EH (cell line): ENCODE measurements around the gene H1-8.
A peak's percentile ranks its signal among the peaks of the same experiment; 100 is the strongest.
"Not testable (repeated sequence)": the region's sequence is repeated elsewhere in the genome, so short reads cannot be mapped to it uniquely, and the experiment has no call there.

Experiments
- DNase-seq: peaks from one replicate; pipeline ENCODE4 v3.0.0-alpha.2; 2015; ENCODE audit warnings: low read depth

H1-8 gene

DNA sequence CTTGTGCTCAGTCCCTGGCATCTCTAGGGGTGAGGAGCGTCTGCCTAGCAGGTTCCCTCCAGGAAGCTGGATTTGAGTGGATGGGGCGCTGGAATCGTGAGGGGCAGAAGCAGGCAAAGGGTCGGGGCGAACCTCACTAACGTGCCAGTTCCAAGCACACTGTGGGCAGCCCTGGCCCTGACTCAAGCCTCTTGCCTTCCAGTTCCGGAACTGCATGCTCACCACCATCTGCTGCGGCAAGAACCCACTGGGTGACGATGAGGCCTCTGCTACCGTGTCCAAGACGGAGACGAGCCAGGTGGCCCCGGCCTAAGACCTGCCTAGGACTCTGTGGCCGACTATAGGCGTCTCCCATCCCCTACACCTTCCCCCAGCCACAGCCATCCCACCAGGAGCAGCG is 9.6 kb upstream of the H1-8 start:
- DNase-seq, result no peak

DNA sequence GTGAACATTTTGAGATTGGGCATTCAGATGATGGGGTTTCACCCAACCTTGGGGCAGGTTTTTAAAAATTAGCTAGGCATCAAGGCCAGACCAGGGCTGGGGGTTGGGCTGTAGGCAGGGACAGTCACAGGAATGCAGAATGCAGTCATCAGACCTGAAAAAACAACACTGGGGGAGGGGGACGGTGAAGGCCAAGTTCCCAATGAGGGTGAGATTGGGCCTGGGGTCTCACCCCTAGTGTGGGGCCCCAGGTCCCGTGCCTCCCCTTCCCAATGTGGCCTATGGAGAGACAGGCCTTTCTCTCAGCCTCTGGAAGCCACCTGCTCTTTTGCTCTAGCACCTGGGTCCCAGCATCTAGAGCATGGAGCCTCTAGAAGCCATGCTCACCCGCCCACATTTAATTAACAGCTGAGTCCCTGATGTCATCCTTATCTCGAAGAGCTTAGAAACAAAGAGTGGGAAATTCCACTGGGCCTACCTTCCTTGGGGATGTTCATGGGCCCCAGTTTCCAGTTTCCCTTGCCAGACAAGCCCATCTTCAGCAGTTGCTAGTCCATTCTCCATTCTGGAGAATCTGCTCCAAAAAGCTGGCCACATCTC is 8.4 kb upstream of the H1-8 start:
- no peak for DNase-seq

GRCh38 chr3:129535075-129535474 is 7.9 kb upstream of the H1-8 start:
- no peak for DNase-seq

- no peak for DNase-seq
These were observed 6.7 kb upstream of the H1-8 start for GRCh38 chr3:129536374-129536667.

- no peak for DNase-seq
These were observed 6.2 kb upstream of the H1-8 start for GRCh38 chr3:129536804-129537203.

- DNase-seq, result no peak
These were observed 3.8 kb upstream of the H1-8 start for GRCh38 chr3:129539206-129539605.

DNA sequence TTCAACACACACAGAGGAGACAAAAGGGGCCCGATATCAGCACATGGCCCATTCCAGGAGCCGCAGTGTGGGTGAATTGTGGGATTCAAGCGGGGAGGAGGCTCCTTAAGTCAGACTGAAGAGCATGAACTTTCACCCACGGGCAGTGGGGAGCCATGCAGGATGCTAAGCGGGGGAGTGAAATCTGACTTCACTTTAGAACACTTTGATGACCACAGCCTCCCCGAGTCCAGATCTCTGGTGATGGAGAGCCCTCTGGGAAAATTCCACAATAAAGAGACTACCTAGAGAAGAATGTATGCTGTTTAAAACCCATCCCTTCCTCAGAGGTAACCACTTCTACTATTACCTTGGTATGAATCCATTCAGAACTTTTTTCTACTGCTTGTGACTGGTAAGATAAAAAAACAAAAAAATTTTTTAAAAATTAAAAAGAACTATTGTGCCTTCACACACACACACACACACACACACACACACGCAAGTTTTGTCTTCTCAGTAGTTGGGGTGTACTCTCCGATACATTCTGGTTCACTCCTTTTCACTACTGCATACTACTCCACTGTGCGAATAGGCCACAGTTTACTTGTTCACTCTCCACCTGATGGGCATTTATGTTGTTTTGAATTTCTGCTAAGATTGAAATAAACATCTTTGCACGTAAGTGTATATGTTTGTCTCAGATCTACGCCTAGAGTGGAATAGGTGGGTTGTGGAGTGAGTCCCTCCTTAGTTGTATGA is 2.0 kb upstream of the H1-8 start:
- DNase-seq, result no peak

DNA sequence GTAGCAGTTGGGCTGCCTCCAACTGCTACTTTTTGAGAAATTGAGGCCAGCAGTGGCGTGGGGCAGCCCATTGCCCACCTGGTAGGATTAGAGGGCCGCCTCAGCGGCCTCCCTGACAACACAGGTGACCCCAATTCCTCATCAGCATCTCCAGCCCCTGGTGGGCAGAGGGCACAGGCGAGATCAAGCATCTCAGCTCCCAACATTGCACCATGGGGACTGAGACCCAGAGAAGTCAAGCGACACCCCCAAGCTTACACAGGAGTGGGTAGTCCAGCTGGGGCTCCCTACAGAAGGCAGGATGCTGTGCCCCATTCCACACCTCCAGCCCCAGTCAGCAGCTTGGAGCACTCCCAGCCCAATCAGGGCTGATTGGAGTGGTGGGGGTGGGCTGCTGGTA is 228 bp upstream of the H1-8 start:
- no peak for DNase-seq

DNA sequence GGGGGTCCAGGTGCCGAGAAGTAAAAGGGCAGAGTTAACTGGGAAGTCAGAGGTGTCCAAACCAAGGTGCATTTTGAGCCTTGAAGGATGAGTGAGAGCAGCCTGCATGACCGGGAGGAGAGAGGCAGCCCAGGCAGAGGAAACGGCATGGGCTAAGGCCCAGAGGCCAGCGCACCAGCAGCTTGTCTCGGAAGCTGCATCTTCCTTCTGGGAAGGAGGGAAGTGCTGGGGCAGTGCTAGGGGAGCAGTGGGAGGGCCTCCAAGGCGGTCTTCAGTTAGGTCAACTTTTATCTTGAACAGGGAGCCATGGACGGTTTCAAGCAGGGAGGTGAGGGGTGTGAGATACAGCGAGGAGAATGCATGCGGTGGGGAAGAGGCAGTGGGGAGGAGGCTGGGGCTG is 1.0 kb downstream of the H1-8 start:
- DNase-seq, result no peak

DNA sequence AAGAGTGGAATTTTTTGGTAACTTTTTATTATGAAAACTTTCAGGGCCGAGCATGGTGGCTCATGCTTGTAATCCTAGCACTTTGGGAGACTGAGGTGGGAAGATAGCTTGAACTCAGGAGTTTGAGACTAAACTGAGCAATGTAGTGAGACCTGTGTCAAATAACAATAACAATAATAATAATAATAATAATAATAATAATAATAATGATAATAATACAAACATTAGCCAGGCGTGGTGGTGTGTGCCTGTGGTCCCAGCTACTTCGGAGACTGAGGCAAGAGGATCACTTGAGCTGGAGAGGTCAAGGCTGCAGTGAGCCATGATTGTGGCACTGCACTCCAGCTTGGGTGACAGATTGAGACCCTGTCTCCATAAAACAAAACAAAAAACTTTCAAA is 3.0 kb downstream of the H1-8 start:
- not testable (repeated sequence) for DNase-seq

DNA sequence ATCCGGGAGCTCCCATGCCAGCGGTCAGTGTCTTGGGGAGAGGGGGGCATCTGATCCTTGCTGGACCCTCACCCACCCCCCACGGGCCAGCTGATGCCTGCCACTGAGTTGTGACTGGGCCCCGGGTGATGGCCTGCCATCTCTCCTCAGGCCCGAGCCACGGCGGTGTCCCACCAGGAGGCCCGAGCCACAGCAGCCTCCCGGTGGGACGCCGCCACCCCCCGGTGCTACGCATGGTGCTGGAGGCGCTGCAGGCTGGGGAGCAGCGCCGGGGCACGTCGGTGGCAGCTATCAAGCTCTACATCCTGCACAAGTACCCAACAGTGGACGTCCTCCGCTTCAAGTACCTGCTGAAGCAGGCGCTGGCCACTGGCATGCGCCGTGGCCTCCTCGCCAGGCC is 4.3 kb downstream of the H1-8 start:
- no peak for DNase-seq

GRCh38 chr3:129548104-129548965 is 5.4 kb downstream of the H1-8 start:
- no peak for DNase-seq

- peak; percentile 85 for DNase-seq
These were observed 6.2 kb downstream of the H1-8 start for GRCh38 chr3:129549006-129549800.

- DNase-seq, result no peak
These were observed 6.8 kb downstream of the H1-8 start for GRCh38 chr3:129549805-129550204.

- DNase-seq, result no peak
These were observed 9.5 kb downstream of the H1-8 start for GRCh38 chr3:129552287-129553050.

DNA sequence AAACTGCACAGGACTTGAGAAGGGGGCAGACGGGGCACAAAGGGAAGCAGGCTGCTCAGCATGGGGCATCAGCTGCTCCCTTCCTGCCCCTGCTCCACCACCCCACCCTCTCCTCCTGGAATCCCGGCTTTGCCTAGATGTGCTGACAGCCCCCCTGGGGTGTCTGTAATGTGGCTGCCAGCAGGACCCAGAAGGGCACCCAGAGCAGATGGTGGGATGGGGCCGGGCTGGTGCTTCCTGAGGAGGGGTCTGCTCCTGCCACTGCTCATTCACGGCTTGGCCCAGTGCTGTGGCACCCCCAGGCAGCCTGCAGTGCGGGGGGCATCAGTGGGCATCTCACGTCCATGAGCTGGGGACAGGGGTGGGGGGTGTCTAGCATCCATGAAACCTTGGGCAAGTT is 10.2 kb downstream of the H1-8 start:
- DNase-seq, result no peak

- DNase-seq, result no peak
These were observed 10.7 kb downstream of the H1-8 start for GRCh38 chr3:129553719-129554118.

DNA sequence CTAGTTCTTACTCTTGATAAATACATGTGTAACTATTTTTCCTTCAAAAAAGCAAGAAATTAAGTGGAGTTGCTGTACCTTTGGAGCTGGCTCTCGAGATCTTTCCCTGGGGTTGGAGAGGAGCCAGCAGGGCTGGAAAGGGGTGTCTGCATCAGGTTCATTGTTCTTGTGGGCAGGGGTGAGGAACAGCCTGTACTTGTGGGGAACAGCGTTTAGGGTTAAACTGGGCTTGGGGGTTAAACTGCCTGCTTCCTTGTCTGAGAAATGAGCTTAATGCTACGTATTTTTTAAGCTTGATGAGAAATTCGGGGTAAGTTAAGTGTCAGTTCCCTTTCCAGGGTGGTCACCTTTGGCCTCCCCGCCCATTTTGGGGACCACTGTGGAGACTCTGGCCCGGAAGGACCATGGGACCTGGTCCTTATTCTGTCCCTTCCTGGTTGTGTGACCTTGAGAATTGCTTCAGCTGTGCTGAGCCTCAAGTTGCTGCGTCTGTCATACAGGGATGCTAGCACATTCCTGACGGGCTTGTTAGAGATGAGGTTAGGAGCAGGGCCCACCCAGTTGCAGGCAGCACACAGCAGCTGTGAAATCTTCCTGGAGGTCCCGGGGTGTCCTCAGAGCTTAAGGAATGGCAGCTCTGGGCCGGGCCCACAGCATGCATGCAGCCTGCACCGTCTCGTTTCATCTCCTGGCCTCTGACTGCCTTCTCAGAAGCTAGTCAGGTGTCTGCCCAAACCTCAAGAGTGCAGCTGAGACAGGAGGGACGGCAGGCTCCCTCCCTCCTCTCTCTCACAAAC is 11.6 kb downstream of the H1-8 start:
- DNase-seq, result no peak

DNA sequence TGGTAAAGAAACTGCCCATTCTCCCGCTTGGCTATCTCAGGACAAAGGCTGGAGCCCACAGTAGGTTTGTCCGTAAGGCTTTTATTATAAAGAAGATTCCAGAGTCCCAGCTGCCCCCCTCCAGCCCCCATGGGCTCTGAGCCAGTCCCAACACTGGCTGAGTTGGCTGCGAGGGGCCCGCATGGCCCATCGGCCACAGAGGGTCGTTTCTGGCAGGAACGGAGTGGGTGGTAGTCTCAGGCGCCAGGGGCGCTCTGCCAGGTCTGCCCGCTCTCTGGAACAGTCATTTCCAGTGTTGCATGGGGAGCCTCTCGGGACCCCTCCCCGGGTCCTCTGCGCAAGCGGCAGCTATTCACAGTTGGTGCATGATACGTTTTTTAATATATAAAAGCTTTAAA is 12.2 kb downstream of the H1-8 start:
- no peak for DNase-seq

DNA sequence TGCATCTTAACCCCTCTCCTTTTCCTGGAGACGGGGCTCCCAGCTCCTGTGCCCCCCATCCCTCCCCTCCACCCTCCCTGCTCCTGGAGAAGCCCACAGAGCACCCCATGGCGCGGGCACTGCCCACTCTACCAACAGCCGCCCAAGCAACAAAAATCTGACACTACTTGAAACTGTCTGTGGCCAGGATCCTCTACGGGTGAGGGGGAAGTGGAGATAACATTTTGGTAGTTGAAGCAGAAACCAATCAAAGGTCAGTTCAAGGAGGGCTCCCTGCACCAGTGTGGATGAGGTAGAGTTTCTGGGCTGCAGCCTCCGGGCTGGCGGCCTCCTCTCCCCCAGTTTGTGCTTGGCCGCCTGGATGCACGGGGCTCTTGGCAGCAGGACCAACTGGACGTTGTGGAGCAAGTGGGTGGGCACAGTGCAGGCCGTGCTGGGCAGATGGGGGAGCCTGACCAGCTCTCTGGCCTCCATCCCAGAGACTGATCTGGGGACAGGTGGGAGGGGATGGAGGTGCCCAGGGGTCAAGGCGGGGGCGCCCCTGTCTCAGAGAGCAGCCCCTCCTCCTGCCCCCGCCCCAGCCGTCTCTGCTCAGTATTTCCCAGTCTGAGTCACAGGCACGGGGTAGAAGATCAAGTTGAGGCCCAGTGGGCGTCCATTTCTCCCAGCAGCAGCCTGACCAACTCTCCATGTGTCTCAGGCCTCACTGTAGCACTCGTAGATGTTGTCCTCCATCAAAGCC is 12.8 kb downstream of the H1-8 start:
- DNase-seq, result no peak
